Colonic mucosa (tissue), 4 donors: ENCODE results near the gene RCOR1. TPM values are rescaled to one million over a fixed set of nuclear protein-coding genes. Genes with fewer than 3 reads are reported as not detected.

Experiments used
- DNase-seq: peaks from one replicate; pipeline ENCODE4 v3.0.0-alpha.2; 2020
- H3K27ac ChIP-seq: fragments of 200-600 bp; one replicate; pipeline ENCODE4 v1.8.0; 2021
- H3K27me3 ChIP-seq: fragments of 200-600 bp; one replicate; pipeline ENCODE4 v1.8.0; 2021
- H3K36me3 ChIP-seq: fragments of 200-600 bp; one replicate; pipeline ENCODE4 v1.8.0; 2021
- H3K4me1 ChIP-seq: fragments of 200-600 bp; one replicate; pipeline ENCODE4 v1.8.0; 2021; ENCODE audit warnings: mild to moderate bottlenecking
- H3K4me3 ChIP-seq: fragments of 200-600 bp; one replicate; pipeline ENCODE4 v1.8.0; 2021
- H3K9ac ChIP-seq, 2 donors: one replicate each; pipeline ENCODE4 v1.7.0; 2013; ENCODE audit warnings: control low read depth in 2 of 2, low read depth in 2 of 2, low read length in 2 of 2
- H3K9me3 ChIP-seq: fragments of 200-600 bp; one replicate; pipeline ENCODE4 v1.8.0; 2021
- intact Hi-C: fragments of 100-400 bp; cut with DNase I; formaldehyde crosslinking; loops from one replicate; pipeline ENCODE4 v1.14.1; 2022
- total RNA-seq, 2 donors: library from RNA; stranded (reverse); fragmentation: NEBNext Ultra II Directional in 1 of 2; extraction: Animal tissue kit (Norgen Biotek cat#: 25700) in 1 of 2; gene quantifications; one replicate each; pipeline ENCODE4 v1.2.1, GENCODE V29; 2021
- TF ChIP-seq, protein P1 (sequence below): fragments of 200-600 bp; IDR thresholded peaks from one replicate; pipeline ENCODE4 v1.8.0; 2022; ENCODE audit warnings: antibody characterized with exemption, mild to moderate bottlenecking
- donor health status: healthy.
- donor health status: DM: no; HTN: no; CAD: no.
- donor health status: DM: no; HTN: no; CAD: no.

RCOR1 gene
- total RNA-seq, 2 donors from 2014 or later, result 30.0 to 43.2 TPM

GRCh38 chr14:102736956-102737355 is 144.5 kb downstream of the RCOR1 start:
- H3K27ac ChIP-seq, result no peak overlapping the region
- intact Hi-C loops, result no loop called here
- H3K27me3 ChIP-seq, result no peaks in the 10 kb centered on the region
- no peak for DNase-seq
- H3K4me1 ChIP-seq, result no peaks in the 10 kb centered on the region
- TF ChIP-seq, protein P1, sequence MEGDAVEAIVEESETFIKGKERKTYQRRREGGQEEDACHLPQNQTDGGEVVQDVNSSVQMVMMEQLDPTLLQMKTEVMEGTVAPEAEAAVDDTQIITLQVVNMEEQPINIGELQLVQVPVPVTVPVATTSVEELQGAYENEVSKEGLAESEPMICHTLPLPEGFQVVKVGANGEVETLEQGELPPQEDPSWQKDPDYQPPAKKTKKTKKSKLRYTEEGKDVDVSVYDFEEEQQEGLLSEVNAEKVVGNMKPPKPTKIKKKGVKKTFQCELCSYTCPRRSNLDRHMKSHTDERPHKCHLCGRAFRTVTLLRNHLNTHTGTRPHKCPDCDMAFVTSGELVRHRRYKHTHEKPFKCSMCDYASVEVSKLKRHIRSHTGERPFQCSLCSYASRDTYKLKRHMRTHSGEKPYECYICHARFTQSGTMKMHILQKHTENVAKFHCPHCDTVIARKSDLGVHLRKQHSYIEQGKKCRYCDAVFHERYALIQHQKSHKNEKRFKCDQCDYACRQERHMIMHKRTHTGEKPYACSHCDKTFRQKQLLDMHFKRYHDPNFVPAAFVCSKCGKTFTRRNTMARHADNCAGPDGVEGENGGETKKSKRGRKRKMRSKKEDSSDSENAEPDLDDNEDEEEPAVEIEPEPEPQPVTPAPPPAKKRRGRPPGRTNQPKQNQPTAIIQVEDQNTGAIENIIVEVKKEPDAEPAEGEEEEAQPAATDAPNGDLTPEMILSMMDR, result no peak
- H3K9me3 ChIP-seq, result no peaks in the 10 kb centered on the region
- no peak overlapping the region for H3K4me3 ChIP-seq
- no peak overlapping the region for H3K9ac ChIP-seq
- H3K36me3 ChIP-seq, result no peaks in the 10 kb centered on the region

- intact Hi-C loops, result no loop called here
- no peaks in the 10 kb centered on the region for H3K36me3 ChIP-seq
- no peak overlapping the region for H3K9ac ChIP-seq
- no peaks in the 10 kb centered on the region for H3K4me1 ChIP-seq
- no peak for DNase-seq
- no peaks in the 10 kb centered on the region for H3K9me3 ChIP-seq
- TF ChIP-seq, protein P1, result no peak
- H3K27ac ChIP-seq, result no peak overlapping the region
- H3K27me3 ChIP-seq, result no peaks in the 10 kb centered on the region
- H3K4me3 ChIP-seq, result no peak overlapping the region
Observed at GRCh38 chr14:102737402-102738372, 145.2 kb downstream of the RCOR1 start.

- H3K27ac ChIP-seq, result no peak overlapping the region
- H3K9me3 ChIP-seq, result no peaks in the 10 kb centered on the region
- H3K36me3 ChIP-seq, result no peaks in the 10 kb centered on the region
- intact Hi-C loops, result no loop called here
- no peak overlapping the region for H3K4me3 ChIP-seq
- TF ChIP-seq, protein P1, result no peak
- DNase-seq, result no peak
- no peak overlapping the region for H3K9ac ChIP-seq
- no peaks in the 10 kb centered on the region for H3K4me1 ChIP-seq
- H3K27me3 ChIP-seq, result no peaks in the 10 kb centered on the region
Observed at GRCh38 chr14:102738373-102739189, 146.1 kb downstream of the RCOR1 start.

DNA sequence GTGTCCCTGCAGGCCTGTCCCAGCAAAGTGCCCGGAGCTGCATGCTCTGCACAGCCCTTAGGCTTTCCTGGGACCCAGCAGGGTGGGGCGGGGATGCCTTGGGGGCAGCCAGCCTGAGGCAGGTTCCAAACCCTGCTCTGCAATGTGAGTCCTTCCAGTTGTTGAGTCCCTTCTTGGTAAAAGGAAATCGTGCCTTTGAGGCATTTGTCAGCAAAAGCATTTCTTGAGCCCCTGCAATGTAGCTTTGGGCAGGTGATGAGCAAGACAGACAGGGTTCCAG is 146.7 kb downstream of the RCOR1 start:
- DNase-seq, result no peak
- Histone ChIP-seq H3K9ac (no peak overlapping the region), H3K4me1 (no peaks in the 10 kb centered on the region), H3K27ac (no peak overlapping the region), H3K36me3 (no peaks in the 10 kb centered on the region), H3K27me3 (no peaks in the 10 kb centered on the region), H3K4me3 (no peak overlapping the region), H3K9me3 (no peaks in the 10 kb centered on the region)
- intact Hi-C loops, result no loop called here
- TF ChIP-seq, protein P1, result no peak

- Histone ChIP-seq H3K27ac (no peak overlapping the region), H3K36me3 (no peaks in the 10 kb centered on the region), H3K4me3 (no peak overlapping the region), H3K9ac (no peak overlapping the region), H3K27me3 (no peaks in the 10 kb centered on the region), H3K9me3 (no peaks in the 10 kb centered on the region), H3K4me1 (no peaks in the 10 kb centered on the region)
- TF ChIP-seq, protein P1, result no peak
- DNase-seq, result no peak
- intact Hi-C loops, result no loop called here
Observed at GRCh38 chr14:102746634-102747438, 154.4 kb downstream of the RCOR1 start.
